NB4 (cell line): ENCODE results near the gene IRAK4.
"Not testable (repeated sequence)": the region's sequence is repeated elsewhere in the genome, so short reads cannot be mapped to it uniquely, and the experiment has no call there.

Experiments
- MYC ChIP-seq: IDR thresholded peaks from 2 replicates; pipeline ENCODE4 v1.6.1; 2011; ENCODE audit warnings: low read depth, low read length
- TF ChIP-seq, protein P1 (sequence below): IDR thresholded peaks from one replicate; pipeline ENCODE4 v1.5.1; 2012; ENCODE audit warnings: low read depth, low read length

GRCh38 chr12:43751360-43751759, 7.4 kb upstream of the IRAK4 start:
- TF ChIP-seq, protein P1, sequence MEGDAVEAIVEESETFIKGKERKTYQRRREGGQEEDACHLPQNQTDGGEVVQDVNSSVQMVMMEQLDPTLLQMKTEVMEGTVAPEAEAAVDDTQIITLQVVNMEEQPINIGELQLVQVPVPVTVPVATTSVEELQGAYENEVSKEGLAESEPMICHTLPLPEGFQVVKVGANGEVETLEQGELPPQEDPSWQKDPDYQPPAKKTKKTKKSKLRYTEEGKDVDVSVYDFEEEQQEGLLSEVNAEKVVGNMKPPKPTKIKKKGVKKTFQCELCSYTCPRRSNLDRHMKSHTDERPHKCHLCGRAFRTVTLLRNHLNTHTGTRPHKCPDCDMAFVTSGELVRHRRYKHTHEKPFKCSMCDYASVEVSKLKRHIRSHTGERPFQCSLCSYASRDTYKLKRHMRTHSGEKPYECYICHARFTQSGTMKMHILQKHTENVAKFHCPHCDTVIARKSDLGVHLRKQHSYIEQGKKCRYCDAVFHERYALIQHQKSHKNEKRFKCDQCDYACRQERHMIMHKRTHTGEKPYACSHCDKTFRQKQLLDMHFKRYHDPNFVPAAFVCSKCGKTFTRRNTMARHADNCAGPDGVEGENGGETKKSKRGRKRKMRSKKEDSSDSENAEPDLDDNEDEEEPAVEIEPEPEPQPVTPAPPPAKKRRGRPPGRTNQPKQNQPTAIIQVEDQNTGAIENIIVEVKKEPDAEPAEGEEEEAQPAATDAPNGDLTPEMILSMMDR: not testable (repeated sequence)
- TF ChIP-seq MYC: not testable (repeated sequence)
